B cell (primary cell): ENCODE data around the gene RFPL1.

Source experiments
- CTCF ChIP-seq: fragments of 200-600 bp; IDR thresholded peaks from one replicate; pipeline ENCODE4 v1.8.0; 2022; ENCODE audit warnings: antibody characterized with exemption, mild to moderate bottlenecking
- EZH2 ChIP-seq: IDR thresholded peaks from 2 replicates; pipeline ENCODE4 v1.6.1; 2012; ENCODE audit warnings: borderline replicate concordance, low read depth, mild to moderate bottlenecking, moderate library complexity, low read length; ENCODE audit not compliant: insufficient read depth, poor library complexity, severe bottlenecking

- TF ChIP-seq CTCF (no peak), EZH2 (no peak)
Observed at GRCh38 chr22:29485448-29485847, 47.1 kb downstream of the RFPL1 start.
